ENCODE data around the gene STK38L.

GRCh38 chr12:27297566-27297965 lies 53.5 kb downstream of the STK38L start:
- TF ChIP-seq CTCF (IDR thresholded peaks at IDR 0.05; ENCODE audit: borderline replicate concordance, extremely low read depth, low read length, poor library complexity, severe bottlenecking), result no peak
- TF ChIP-seq EZH2 (IDR thresholded peaks at IDR 0.05; ENCODE audit: borderline replicate concordance, low read depth, low read length, severe bottlenecking), result no peak
